Calu3 (cell line): ENCODE results near the gene UGT1A10. TPM values are rescaled to one million over a fixed set of nuclear protein-coding genes. Genes with fewer than 3 reads are reported as not detected.
A peak's percentile ranks its signal among the peaks of the same experiment; 100 is the strongest.

Experiments
- BruUV-seq: library from RNA; stranded (reverse); fragments of 400-500 nt; replicated peaks from 2 replicates; lab custom pipeline; 2021; lab: Mats Ljungman, UMichigan
- CTCF ChIA-PET: fragments of 300-600 bp; sonication (Branson Sonifier 250); formaldehyde crosslinking; loops from one replicate; lab custom pipeline; 2022; ENCODE audit warnings: antibody characterized with exemption; lab: Charles Lee
- DNase-seq: peaks from one replicate; pipeline ENCODE4 v3.0.0; 2022
- H3K27ac Mint-ChIP-seq: one replicate; pipeline ENCODE4 v1.8.0; 2022; ENCODE audit warnings: mixed read lengths; ENCODE audit not compliant: unreplicated experiment
- H3K27me3 Mint-ChIP-seq: one replicate; pipeline ENCODE4 v1.8.0; 2022; ENCODE audit warnings: mixed read lengths; ENCODE audit not compliant: unreplicated experiment
- H3K36me3 Mint-ChIP-seq: one replicate; pipeline ENCODE4 v1.8.0; 2022; ENCODE audit warnings: mild to moderate bottlenecking, moderate library complexity, mixed read lengths; ENCODE audit not compliant: insufficient read depth, unreplicated experiment
- H3K4me1 Mint-ChIP-seq: one replicate; pipeline ENCODE4 v1.8.0; 2022; ENCODE audit warnings: mild to moderate bottlenecking, low read depth, mixed read lengths; ENCODE audit not compliant: unreplicated experiment
- H3K4me3 Mint-ChIP-seq: one replicate; pipeline ENCODE4 v1.8.0; 2022; ENCODE audit warnings: mild to moderate bottlenecking, low read depth, moderate library complexity, mixed read lengths; ENCODE audit not compliant: unreplicated experiment
- H3K9me3 Mint-ChIP-seq: one replicate; pipeline ENCODE4 v1.8.0; 2022; ENCODE audit warnings: low read depth, mixed read lengths; ENCODE audit not compliant: unreplicated experiment
- intact Hi-C: fragments of 100-400 bp; cut with micrococcal nuclease; formaldehyde crosslinking; loops from one replicate; pipeline ENCODE4 v1.10.0; 2022; ENCODE audit not compliant: unreplicated experiment
- total RNA-seq: library from RNA; stranded (reverse); gene quantifications from 2 replicates; pipeline ENCODE4 v1.2.3, GENCODE V29; 2022
- TF ChIP-seq, protein P1 (sequence below): fragments of 200-600 bp; IDR thresholded peaks from one replicate; pipeline ENCODE4 v1.8.0; 2022; ENCODE audit warnings: antibody characterized with exemption; ENCODE audit not compliant: unreplicated experiment

The UGT1A10 gene
- total RNA-seq, 1 experiment from 2014 or later = 107 TPM

DNA sequence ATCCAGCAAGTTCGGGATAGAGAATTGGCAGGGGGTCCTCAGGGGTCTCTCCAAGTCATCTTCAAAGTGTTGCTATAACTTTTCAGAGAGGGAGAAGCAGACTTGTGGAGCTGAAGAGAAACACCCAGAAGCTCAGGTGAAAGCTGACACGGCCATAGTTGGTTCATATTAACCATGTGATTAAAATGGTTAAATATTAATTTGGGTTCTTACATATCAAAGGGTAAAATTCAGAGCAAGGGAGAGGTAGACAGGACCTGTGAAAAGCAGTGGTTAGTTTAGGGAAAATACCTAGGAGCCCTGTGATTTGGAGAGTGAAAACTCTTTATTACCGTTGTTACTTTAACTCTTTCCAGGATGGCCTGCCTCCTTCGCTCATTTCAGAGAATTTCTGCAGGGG lies 56.4 kb downstream of the UGT1A10 start, which contains the start of gene UGT1A6:
Gene UGT1A6, plus strand, starts transcription at position 243 of the 400 bp plus-strand sequence. Its CDS starts 115 bp downstream, at position 358.
- intact Hi-C loops = loop anchor here (5.0 kb wide), 3 partner anchors 70 to 205 kb away; partner anchors contain the start of genes UGT1A1 and USP40
- H3K4me1 Mint-ChIP-seq = peaks cover 87% of the 10 kb centered on the region
- H3K9me3 Mint-ChIP-seq = no peaks in the 10 kb centered on the region
- no TSS peak for BruUV-seq
- CTCF ChIA-PET = interaction anchor here (1.6 kb wide), 1 partner anchor 13 kb away, joined by 7 read pairs; no protein-coding TSS in a partner anchor
- peaks cover 71% of the 10 kb centered on the region for H3K36me3 Mint-ChIP-seq
- H3K27ac Mint-ChIP-seq = peak within 1 kb of the TSS; percentile 65
- TF ChIP-seq, protein P1, sequence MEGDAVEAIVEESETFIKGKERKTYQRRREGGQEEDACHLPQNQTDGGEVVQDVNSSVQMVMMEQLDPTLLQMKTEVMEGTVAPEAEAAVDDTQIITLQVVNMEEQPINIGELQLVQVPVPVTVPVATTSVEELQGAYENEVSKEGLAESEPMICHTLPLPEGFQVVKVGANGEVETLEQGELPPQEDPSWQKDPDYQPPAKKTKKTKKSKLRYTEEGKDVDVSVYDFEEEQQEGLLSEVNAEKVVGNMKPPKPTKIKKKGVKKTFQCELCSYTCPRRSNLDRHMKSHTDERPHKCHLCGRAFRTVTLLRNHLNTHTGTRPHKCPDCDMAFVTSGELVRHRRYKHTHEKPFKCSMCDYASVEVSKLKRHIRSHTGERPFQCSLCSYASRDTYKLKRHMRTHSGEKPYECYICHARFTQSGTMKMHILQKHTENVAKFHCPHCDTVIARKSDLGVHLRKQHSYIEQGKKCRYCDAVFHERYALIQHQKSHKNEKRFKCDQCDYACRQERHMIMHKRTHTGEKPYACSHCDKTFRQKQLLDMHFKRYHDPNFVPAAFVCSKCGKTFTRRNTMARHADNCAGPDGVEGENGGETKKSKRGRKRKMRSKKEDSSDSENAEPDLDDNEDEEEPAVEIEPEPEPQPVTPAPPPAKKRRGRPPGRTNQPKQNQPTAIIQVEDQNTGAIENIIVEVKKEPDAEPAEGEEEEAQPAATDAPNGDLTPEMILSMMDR = no peak
- H3K4me3 Mint-ChIP-seq = peak within 1 kb of the TSS; percentile 81
- DNase-seq = peak; percentile 21
- no peaks in the 10 kb centered on the region for H3K27me3 Mint-ChIP-seq

DNA sequence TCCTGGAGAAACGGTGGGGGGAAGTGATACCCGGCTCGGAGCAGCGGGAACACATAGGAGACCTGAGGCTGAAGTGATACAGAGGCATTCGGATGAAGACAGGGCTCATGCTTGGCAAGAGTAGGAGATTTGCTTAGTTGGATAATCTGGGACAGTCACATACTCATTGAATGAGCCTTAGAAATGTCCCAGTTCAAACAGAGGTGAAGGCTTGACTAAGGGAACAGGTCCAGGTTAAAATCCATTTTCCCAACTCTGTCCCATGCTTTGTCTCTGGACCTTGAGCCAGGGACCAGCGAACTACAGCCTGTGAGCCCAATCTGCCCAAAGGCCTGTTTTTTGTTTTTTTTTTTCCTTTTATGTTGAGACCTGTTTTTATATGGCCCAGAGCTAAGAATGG lies 57.7 kb downstream of the UGT1A10 start:
- no TSS peak for BruUV-seq
- intact Hi-C loops = loop anchor here (5.0 kb wide), 3 partner anchors 68 to 207 kb away; partner anchors contain the start of genes UGT1A1 and USP40

GRCh38 chr2:233698740-233699139 lies 62.5 kb downstream of the UGT1A10 start:
- Mint-ChIP-seq H3K9me3 (no peaks in the 10 kb centered on the region), H3K27me3 (no peaks in the 10 kb centered on the region), H3K27ac (peak overlapping the region; percentile 65), H3K36me3 (peaks cover 59% of the 10 kb centered on the region), H3K4me3 (peak overlapping the region; percentile 65), H3K4me1 (peaks cover 89% of the 10 kb centered on the region)
- CTCF ChIA-PET = no interaction called here
- intact Hi-C loops = no loop called here
- no TSS peak for BruUV-seq
- TF ChIP-seq, protein P1 = no peak
- peak; percentile 21 for DNase-seq

More for the DNA sequence above, 57.7 kb downstream of the UGT1A10 start:
- Mint-ChIP-seq H3K4me3 (peak overlapping the region; percentile 81), H3K36me3 (peaks cover 77% of the 10 kb centered on the region), H3K27me3 (no peaks in the 10 kb centered on the region), H3K4me1 (peaks cover 80% of the 10 kb centered on the region), H3K27ac (peak overlapping the region; percentile 65), H3K9me3 (no peaks in the 10 kb centered on the region)
- CTCF ChIA-PET = no interaction called here
- TF ChIP-seq, protein P1 = no peak
- DNase-seq = peak; percentile 26

DNA sequence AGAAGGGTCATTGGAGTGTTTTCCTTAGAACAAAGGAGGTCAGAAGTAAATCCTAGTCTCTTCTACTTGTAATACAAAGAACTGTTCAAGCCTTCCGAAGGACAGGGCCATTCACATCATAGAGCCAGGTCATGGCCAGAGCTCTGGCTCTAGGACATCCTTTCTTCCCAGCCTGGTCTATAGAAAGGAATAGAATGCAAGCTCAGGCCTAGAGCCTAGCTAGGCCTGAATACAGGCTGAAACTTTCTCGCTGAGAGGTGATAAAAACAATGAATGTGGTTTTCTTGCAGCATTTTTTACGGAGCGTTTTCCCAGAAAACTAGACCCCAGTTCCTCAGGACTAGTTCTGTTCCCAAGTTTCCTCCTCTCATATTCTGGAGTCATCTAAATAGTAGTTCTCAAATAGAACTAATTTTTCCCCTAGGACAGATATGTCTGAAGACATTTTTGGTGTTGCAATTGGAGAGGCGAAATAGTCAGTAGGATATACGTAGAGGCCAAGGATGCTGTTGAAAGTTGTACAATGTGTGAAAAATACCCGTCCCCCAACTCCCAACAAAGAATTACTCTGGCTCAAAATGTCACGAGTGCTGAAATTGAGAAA lies 63.3 kb downstream of the UGT1A10 start:
- Mint-ChIP-seq H3K36me3 (peaks cover 57% of the 10 kb centered on the region), H3K27me3 (no peaks in the 10 kb centered on the region), H3K4me3 (peak overlapping the region; percentile 65), H3K27ac (peak overlapping the region; percentile 65), H3K4me1 (peaks cover 89% of the 10 kb centered on the region), H3K9me3 (no peaks in the 10 kb centered on the region)
- BruUV-seq = no TSS peak
- TF ChIP-seq, protein P1 = no peak
- CTCF ChIA-PET = interaction anchor here (1.2 kb wide), 1 partner anchor 8 kb away, joined by 4 read pairs; no protein-coding TSS in a partner anchor
- intact Hi-C loops = loop anchor here (10.0 kb wide), 1 partner anchor 135 kb away; no protein-coding TSS in a partner anchor
- DNase-seq = no peak
